Measurements from ENCODE around the gene PRICKLE1. TPM values are rescaled to one million over a fixed set of nuclear protein-coding genes. Genes with fewer than 3 reads are reported as not detected.

PRICKLE1 gene
- total and polyA plus RNA-seq, 2 of the 13 experiments (the other 11 are each of a cell fraction or from before 2014, with no cell fraction given) = not detected

DNA sequence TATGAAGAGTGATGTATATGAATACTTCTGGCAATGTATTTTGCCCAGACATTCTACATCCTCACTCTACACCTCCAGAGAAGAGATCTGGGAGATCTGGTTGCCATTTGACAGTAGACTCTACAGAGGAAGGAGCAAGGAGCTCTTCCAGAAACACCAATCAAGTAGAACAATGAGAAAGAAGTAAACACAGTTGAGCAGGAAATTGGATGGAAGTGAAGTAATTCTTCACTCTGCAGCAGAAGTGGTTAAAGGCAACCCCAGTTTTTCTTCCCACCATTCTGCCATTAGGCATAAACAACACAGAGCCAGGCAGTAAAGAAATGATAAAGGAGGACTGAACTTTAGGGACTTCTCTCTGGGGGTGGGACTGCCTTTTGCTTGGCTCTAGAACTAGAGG lies 48.5 kb upstream of the PRICKLE1 start:
- Histone ChIP-seq H3K4me2 (ENCODE audit: low read depth, low read length) (no peak overlapping the region), H3K4me1 (ENCODE audit: insufficient read depth, low read length) (no peaks in the 10 kb centered on the region), H2AFZ (ENCODE audit: low read length) (no peak overlapping the region), H3K36me3 (replicated peaks in 1 of 2; ENCODE audit: control insufficient read depth in 1 of 2, insufficient read depth in 2 of 2, low read length in 2 of 2) (no peaks in the 10 kb centered on the region), H3K79me2 (ENCODE audit: insufficient read depth, low read length) (no peaks in the 10 kb centered on the region), H3K4me3 (replicated peaks in 1 of 3; ENCODE audit: insufficient read depth in 1 of 3, low read depth in 2 of 3, low read length in 3 of 3) (no peak overlapping the region), H3K27ac (ENCODE audit: extremely low read length, insufficient read depth, low read length) (no peak overlapping the region), H3K27me3 (ENCODE audit: control insufficient read depth in 1 of 2, insufficient read depth in 2 of 2, low read length in 2 of 2) (no peaks in the 10 kb centered on the region; a peak in 1 of 5 replicates), H3K9ac (ENCODE audit: insufficient read depth, low read depth, low read length) (no peak overlapping the region), H3K9me3 (ENCODE audit: low read length) (no peaks in the 10 kb centered on the region), H4K20me1 (ENCODE audit: insufficient read depth, low read length) (no peaks in the 10 kb centered on the region)
- DNase-seq (ENCODE audit: low spot score) (no peak), ATAC-seq (no peak), FAIRE-seq (no peak)
- intact Hi-C loops (cut with micrococcal nuclease; ENCODE audit: unreplicated experiment) (no loop called here), in situ Hi-C loops (cut with HindIII; ENCODE audit: extremely low pct_ligation_motif_present, low pct_unique_long_range_greater_than_20kb) (no loop called here)
- TF ChIP-seq NFE2L1 (CRISPR knock-in tag; IDR thresholded peaks at IDR 0.05; ENCODE audit: borderline replicate concordance) (no peak), ZFP90 (CRISPR knock-in tag; IDR thresholded peaks at IDR 0.05; ENCODE audit: borderline replicate concordance) (no peak)
- CTCF ChIA-PET (ENCODE audit: low intra/inter-chr PET ratio, low total read pairs) = no interaction called here
- POLR2A ChIA-PET = no interaction called here
- BruUV-seq (replicated peaks) = no TSS peak

GRCh38 chr12:42636993-42637392 lies 47.4 kb upstream of the PRICKLE1 start:
- POLR2A ChIA-PET = no interaction called here
- TF ChIP-seq, protein P1, sequence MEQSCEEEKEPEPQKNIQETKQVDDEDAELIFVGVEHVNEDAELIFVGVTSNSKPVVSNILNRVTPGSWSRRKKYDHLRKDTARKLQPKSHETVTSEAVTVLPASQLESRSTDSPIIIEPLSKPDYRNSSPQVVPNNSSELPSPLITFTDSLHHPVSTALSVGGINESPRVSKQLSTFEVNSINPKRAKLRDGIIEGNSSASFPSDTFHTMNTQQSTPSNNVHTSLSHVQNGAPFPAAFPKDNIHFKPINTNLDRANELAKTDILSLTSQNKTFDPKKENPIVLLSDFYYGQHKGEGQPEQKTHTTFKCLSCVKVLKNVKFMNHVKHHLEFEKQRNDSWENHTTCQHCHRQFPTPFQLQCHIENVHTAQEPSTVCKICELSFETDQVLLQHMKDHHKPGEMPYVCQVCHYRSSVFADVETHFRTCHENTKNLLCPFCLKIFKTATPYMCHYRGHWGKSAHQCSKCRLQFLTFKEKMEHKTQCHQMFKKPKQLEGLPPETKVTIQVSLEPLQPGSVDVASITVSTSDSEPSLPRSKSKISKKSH (CRISPR knock-in tag; IDR thresholded peaks at IDR 0.05; ENCODE audit: borderline replicate concordance) = no peak
- TF ChIP-seq CHD4 (IDR thresholded peaks at IDR 0.05; ENCODE audit: borderline replicate concordance, low read length) (no peak), ZKSCAN8 (CRISPR knock-in tag; IDR thresholded peaks at IDR 0.05; ENCODE audit: borderline replicate concordance) (no peak), PATZ1 (CRISPR knock-in tag; IDR thresholded peaks at IDR 0.05) (no peak), BRD4 (CRISPR knock-in tag; IDR thresholded peaks at IDR 0.05) (no peak), TAF1 (CRISPR knock-in tag; IDR thresholded peaks at IDR 0.05) (no peak), CBX5 (CRISPR knock-in tag; IDR thresholded peaks at IDR 0.05; ENCODE audit: borderline replicate concordance) (no peak), KLF6 (CRISPR knock-in tag; IDR thresholded peaks at IDR 0.05) (no peak), RELA (CRISPR knock-in tag; IDR thresholded peaks at IDR 0.05) (no peak)
- TF ChIP-seq, protein P2, sequence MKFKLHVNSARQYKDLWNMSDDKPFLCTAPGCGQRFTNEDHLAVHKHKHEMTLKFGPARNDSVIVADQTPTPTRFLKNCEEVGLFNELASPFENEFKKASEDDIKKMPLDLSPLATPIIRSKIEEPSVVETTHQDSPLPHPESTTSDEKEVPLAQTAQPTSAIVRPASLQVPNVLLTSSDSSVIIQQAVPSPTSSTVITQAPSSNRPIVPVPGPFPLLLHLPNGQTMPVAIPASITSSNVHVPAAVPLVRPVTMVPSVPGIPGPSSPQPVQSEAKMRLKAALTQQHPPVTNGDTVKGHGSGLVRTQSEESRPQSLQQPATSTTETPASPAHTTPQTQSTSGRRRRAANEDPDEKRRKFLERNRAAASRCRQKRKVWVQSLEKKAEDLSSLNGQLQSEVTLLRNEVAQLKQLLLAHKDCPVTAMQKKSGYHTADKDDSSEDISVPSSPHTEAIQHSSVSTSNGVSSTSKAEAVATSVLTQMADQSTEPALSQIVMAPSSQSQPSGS (CRISPR knock-in tag; IDR thresholded peaks at IDR 0.05) = no peak
- TF ChIP-seq, protein P3, sequence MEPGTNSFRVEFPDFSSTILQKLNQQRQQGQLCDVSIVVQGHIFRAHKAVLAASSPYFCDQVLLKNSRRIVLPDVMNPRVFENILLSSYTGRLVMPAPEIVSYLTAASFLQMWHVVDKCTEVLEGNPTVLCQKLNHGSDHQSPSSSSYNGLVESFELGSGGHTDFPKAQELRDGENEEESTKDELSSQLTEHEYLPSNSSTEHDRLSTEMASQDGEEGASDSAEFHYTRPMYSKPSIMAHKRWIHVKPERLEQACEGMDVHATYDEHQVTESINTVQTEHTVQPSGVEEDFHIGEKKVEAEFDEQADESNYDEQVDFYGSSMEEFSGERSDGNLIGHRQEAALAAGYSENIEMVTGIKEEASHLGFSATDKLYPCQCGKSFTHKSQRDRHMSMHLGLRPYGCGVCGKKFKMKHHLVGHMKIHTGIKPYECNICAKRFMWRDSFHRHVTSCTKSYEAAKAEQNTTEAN (CRISPR knock-in tag; conservative IDR thresholded peaks at IDR 0.05) = no peak

More at GRCh38 chr12:42636993-42637392, 47.4 kb upstream of the PRICKLE1 start:
- H3K27me3 ChIP-seq (ENCODE audit: control insufficient read depth in 1 of 2, insufficient read depth in 2 of 2, low read length in 2 of 2) = no peaks in the 10 kb centered on the region; a peak in 1 of 5 replicates
- H2AFZ ChIP-seq (ENCODE audit: low read length) = no peak overlapping the region
- no peak overlapping the region for H3K27ac ChIP-seq (ENCODE audit: extremely low read length, insufficient read depth, low read length)
- no peak overlapping the region for H3K4me3 ChIP-seq (replicated peaks in 1 of 3; ENCODE audit: insufficient read depth in 1 of 3, low read depth in 2 of 3, low read length in 3 of 3)
- intact Hi-C loops (cut with micrococcal nuclease; ENCODE audit: unreplicated experiment) (no loop called here), in situ Hi-C loops (cut with HindIII; ENCODE audit: extremely low pct_ligation_motif_present, low pct_unique_long_range_greater_than_20kb) (no loop called here)
- H3K79me2 ChIP-seq (ENCODE audit: insufficient read depth, low read length) = no peaks in the 10 kb centered on the region
- FAIRE-seq (no peak), DNase-seq (ENCODE audit: low spot score) (no peak), ATAC-seq (no peak)
- H4K20me1 ChIP-seq (ENCODE audit: insufficient read depth, low read length) = no peaks in the 10 kb centered on the region
- no peaks in the 10 kb centered on the region for H3K36me3 ChIP-seq (replicated peaks in 1 of 2; ENCODE audit: control insufficient read depth in 1 of 2, insufficient read depth in 2 of 2, low read length in 2 of 2)
- H3K9ac ChIP-seq (ENCODE audit: insufficient read depth, low read depth, low read length) = no peak overlapping the region
- CTCF ChIA-PET (ENCODE audit: low intra/inter-chr PET ratio, low total read pairs) = no interaction called here
- no TSS peak for BruUV-seq (replicated peaks)
- H3K4me2 ChIP-seq (ENCODE audit: low read depth, low read length) = no peak overlapping the region
- WGBS (ENCODE audit: low lambda C conversion rate) = 76% methylated on average over 21 of the region's 21 CpGs
- no peaks in the 10 kb centered on the region for H3K4me1 ChIP-seq (ENCODE audit: insufficient read depth, low read length)
- no peaks in the 10 kb centered on the region for H3K9me3 ChIP-seq (ENCODE audit: low read length)
